Activated CD4-positive, CD25-positive, alpha-beta regulatory T cell treated with anti-CD3 and anti-CD28 coated beads, Interleukin-2, amount 50 U/mL, for 24 hours (primary cell): ENCODE measurements around the gene ASB12.

Source experiments
- ATAC-seq, 2 donors: fragments of 150-1000 bp; cut with Tn5 transposase; one replicate each; pipeline ENCODE4 v1.10.0; 2021; ENCODE audit warnings: mild to moderate bottlenecking in 1 of 2, moderate library complexity in 1 of 2

Gene ASB12

GRCh38 chrX:64186974-64187761, 43.2 kb downstream of the ASB12 start:
- no peak for ATAC-seq

- ATAC-seq = no peak
Measured at GRCh38 chrX:64184396-64184795, 46.0 kb downstream of the ASB12 start.

- no peak for ATAC-seq
Measured at GRCh38 chrX:64182208-64182607, 48.2 kb downstream of the ASB12 start.

- ATAC-seq = no peak
Measured at GRCh38 chrX:64176876-64177275, 53.5 kb downstream of the ASB12 start.
